Tibial nerve (tissue), 4 donors: ENCODE data around the gene RRP36. TPM values are rescaled to one million over a fixed set of nuclear protein-coding genes. Genes with fewer than 3 reads are reported as not detected.

Experiments
- DNase-seq, 2 donors: peaks; one replicate each; pipeline ENCODE4 v3.0.0-alpha.2; 2019; ENCODE audit warnings: low spot score in 2 of 2
- H3K27ac ChIP-seq, 4 donors: fragments of 200-600 bp; sonication (generic) in 3 of 4; one replicate each; pipeline ENCODE4 v1.5.1; 2017 to 2019; ENCODE audit warnings: mild to moderate bottlenecking in 1 of 4
- H3K27me3 ChIP-seq, 2 donors: fragments of 200-600 bp; sonication (generic) in 1 of 2; one replicate each; pipeline versions ENCODE4 v1.5.1 to v1.6.0; 2017 to 2019
- H3K36me3 ChIP-seq, 3 donors: fragments of 200-600 bp; sonication (generic); one replicate each; pipeline ENCODE4 v1.5.1; 2018 to 2019
- H3K4me1 ChIP-seq, 4 donors: fragments of 200-600 bp; sonication (generic) in 3 of 4; one replicate each; pipeline ENCODE4 v1.5.1; 2017 to 2019
- H3K4me3 ChIP-seq, 4 donors: fragments of 200-600 bp; sonication (generic) in 3 of 4; one replicate each; pipeline ENCODE4 v1.5.1; 2017 to 2019; ENCODE audit warnings: mild to moderate bottlenecking in 1 of 4, moderate library complexity in 1 of 4
- H3K9me3 ChIP-seq, 4 donors: fragments of 200-600 bp; sonication (generic) in 3 of 4; one replicate each; pipeline ENCODE4 v1.5.1; 2017 to 2019
- EP300 ChIP-seq, 2 donors: sonication (generic); formaldehyde crosslinking; IDR thresholded peaks; one replicate each; pipeline ENCODE4 v1.6.1; 2017; ENCODE audit warnings: antibody characterized with exemption in 2 of 2, mild to moderate bottlenecking in 1 of 2
- POLR2A ChIP-seq, 2 donors: fragments of 450-650 bp; IDR thresholded peaks; one replicate each; pipeline ENCODE4 v1.6.1; 2017; ENCODE audit warnings: antibody characterized with exemption in 2 of 2, mild to moderate bottlenecking in 2 of 2, moderate library complexity in 2 of 2
- WGBS, 2 donors: methylation state at CpG; one replicate each; pipeline ENCODE4 v1.1.5; 2018; 5-methylcytosine and 5-hydroxymethylcytosine counted together
- total RNA-seq, 4 donors: library from RNA; depleted of rRNA; stranded (reverse); fragments of >200 nt; gene quantifications; one replicate each; pipeline ENCODE4 v1.1.0, GENCODE V29; 2016
- TF ChIP-seq, protein P1 (sequence below), 5 experiments: fragments of 200-600 bp in 3 of 5; fragments of 450-650 bp in 2 of 5; sonication (generic) in 3 of 5; IDR thresholded peaks; one replicate each; pipeline ENCODE4 v1.5.1; 2016 to 2019; ENCODE audit warnings: antibody characterized with exemption in 5 of 5, mild to moderate bottlenecking in 3 of 5, moderate library complexity in 2 of 5

Gene RRP36, protein sequence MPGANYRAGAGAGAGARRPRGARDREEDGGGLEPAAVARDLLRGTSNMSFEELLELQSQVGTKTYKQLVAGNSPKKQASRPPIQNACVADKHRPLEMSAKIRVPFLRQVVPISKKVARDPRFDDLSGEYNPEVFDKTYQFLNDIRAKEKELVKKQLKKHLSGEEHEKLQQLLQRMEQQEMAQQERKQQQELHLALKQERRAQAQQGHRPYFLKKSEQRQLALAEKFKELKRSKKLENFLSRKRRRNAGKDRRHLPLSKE
- total RNA-seq: 10 to 100 TPM; 39.1 to 96.3 (median 52.8) TPM

DNA sequence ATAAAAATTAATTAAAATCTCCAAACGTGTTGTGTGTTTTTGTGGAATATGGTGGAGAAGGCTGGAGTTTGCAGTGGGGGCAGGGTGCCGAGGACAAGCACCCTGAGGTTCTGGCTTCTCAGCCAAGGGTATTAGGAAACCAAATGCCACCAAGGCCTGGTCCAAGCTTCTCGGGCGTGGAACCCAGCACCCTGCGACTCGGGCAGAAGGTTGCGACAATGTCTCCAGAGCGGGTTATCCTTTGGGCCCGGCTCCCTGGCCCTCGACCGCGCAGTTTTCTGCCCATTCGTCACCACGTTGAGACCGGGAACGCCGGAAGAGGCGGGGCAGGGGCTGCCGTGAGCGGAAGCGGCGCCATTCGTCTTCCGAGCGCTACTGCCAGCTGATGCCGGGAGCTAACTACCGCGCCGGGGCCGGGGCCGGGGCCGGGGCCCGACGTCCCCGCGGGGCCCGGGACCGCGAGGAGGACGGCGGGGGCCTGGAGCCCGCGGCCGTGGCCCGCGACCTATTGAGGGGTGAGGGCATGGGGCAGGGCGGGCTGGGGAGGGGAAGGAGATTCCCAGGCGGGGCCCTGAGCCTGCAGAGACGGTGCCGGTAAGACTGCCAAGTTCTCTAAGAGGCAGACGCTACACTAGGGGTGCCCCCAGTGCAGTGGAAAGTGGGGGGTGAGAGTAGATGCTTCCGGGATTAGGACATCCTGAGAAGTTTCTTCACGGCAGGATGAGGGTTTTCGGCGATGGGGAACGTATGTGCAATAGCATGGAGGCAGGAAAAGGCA, at the start of gene RRP36:
Gene RRP36, plus strand, starts transcription at position 354 of the 778 bp plus-strand sequence. Its CDS starts 32 bp downstream, at position 386.
- Histone ChIP-seq H3K27me3 (no peaks in the 10 kb centered on the region), H3K36me3 (peaks cover 4 to 60% (median 16%) of the 10 kb centered on the region in 3 donors), H3K9me3 (no peaks in the 10 kb centered on the region), H3K27ac (peak within 1 kb of the TSS; percentile 67 to 92 (median 86)), H3K4me1 (peaks cover 0 to 54% (median 17%) of the 10 kb centered on the region in 4 donors), H3K4me3 (peak within 1 kb of the TSS; percentile 84 to 93 (median 87))
- peak; percentile 42 to 68 for DNase-seq
- TF ChIP-seq, protein P1, sequence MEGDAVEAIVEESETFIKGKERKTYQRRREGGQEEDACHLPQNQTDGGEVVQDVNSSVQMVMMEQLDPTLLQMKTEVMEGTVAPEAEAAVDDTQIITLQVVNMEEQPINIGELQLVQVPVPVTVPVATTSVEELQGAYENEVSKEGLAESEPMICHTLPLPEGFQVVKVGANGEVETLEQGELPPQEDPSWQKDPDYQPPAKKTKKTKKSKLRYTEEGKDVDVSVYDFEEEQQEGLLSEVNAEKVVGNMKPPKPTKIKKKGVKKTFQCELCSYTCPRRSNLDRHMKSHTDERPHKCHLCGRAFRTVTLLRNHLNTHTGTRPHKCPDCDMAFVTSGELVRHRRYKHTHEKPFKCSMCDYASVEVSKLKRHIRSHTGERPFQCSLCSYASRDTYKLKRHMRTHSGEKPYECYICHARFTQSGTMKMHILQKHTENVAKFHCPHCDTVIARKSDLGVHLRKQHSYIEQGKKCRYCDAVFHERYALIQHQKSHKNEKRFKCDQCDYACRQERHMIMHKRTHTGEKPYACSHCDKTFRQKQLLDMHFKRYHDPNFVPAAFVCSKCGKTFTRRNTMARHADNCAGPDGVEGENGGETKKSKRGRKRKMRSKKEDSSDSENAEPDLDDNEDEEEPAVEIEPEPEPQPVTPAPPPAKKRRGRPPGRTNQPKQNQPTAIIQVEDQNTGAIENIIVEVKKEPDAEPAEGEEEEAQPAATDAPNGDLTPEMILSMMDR (IDR thresholded peaks at IDR 0.05): no peak
- TF ChIP-seq POLR2A (IDR thresholded peaks at IDR 0.05): peak in 1 of 2 donors; percentile 39
- TF ChIP-seq EP300 (IDR thresholded peaks at IDR 0.05): peak in 1 of 2 donors; percentile 66
- WGBS, 2 donors: 0 to 1% methylated on average over 15 to 27 of the region's 56 CpGs

DNA sequence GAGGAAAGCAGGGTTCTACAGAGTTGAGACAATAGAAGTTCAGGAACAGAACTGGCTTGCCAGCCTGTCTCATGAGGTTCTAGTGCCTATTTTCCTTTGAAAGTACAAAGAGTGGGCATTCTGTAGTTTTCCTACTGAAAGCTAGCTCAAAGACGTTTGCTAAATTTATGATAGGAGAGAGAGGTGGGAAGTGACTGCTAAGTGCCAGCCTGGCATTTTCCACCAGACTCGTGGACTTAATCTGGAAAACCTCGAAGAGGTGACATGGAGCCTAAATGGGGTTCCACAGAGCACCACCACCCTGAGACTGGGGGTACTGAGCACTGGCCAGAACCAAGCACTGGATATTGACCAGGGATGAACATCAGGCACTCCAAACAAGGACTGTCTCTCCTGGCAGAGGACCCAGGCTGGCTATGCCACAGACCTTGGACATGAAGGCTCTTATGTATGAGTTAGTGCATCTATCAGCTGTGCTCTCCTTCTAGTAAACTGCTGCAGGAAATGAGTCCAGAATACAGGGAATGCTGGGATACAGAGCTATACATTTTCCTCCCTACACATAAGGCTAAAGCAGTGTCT, 49.6 kb upstream of the RRP36 start:
- 78 to 87% methylated on average over 3 of the region's 3 CpGs for WGBS, 2 donors
- H3K4me3 ChIP-seq: no peak overlapping the region
- peaks cover 0 to 55% (median 0%) of the 10 kb centered on the region in 3 donors for H3K36me3 ChIP-seq
- TF ChIP-seq, protein P1 (IDR thresholded peaks at IDR 0.05): no peak
- TF ChIP-seq EP300 (IDR thresholded peaks at IDR 0.05) (no peak), POLR2A (IDR thresholded peaks at IDR 0.05) (no peak)
- DNase-seq: no peak
- H3K4me1 ChIP-seq: peaks cover 0 to 3% (median under 1%) of the 10 kb centered on the region in 4 donors
- no peaks in the 10 kb centered on the region for H3K27me3 ChIP-seq
- H3K9me3 ChIP-seq: no peaks in the 10 kb centered on the region
- H3K27ac ChIP-seq: no peak overlapping the region

DNA sequence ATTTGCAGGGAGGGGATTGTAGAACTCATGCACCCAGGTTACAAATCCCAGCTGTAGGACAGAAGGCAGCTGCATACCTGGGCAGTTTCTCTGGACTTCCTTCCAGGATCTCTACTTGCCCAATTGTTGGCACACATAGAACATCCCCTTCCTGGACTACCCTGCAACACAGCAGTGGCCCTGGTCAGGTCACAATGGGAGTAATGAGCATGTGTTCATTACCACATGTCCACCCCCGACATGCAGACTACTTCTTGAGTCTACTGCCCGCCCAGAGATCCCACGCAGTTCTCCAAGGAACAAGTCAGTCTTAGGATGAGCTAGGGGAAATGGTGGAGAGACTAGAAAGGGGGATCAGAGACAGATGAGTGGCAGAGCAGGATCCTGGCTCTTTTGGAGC, 47.5 kb upstream of the RRP36 start:
- no peak overlapping the region for H3K27ac ChIP-seq
- H3K36me3 ChIP-seq: peaks cover 0 to 34% (median 0%) of the 10 kb centered on the region in 3 donors
- no peak for DNase-seq
- peaks cover 0 to 20% (median 11%) of the 10 kb centered on the region in 4 donors for H3K4me1 ChIP-seq
- H3K4me3 ChIP-seq: no peak overlapping the region
- WGBS, 2 donors: 91 to 93% methylated on average over 3 of the region's 3 CpGs
- no peaks in the 10 kb centered on the region for H3K9me3 ChIP-seq
- no peak for TF ChIP-seq EP300 (IDR thresholded peaks at IDR 0.05)
- TF ChIP-seq, protein P1 (IDR thresholded peaks at IDR 0.05): no peak
- TF ChIP-seq POLR2A (IDR thresholded peaks at IDR 0.05): no peak
- no peaks in the 10 kb centered on the region for H3K27me3 ChIP-seq

DNA sequence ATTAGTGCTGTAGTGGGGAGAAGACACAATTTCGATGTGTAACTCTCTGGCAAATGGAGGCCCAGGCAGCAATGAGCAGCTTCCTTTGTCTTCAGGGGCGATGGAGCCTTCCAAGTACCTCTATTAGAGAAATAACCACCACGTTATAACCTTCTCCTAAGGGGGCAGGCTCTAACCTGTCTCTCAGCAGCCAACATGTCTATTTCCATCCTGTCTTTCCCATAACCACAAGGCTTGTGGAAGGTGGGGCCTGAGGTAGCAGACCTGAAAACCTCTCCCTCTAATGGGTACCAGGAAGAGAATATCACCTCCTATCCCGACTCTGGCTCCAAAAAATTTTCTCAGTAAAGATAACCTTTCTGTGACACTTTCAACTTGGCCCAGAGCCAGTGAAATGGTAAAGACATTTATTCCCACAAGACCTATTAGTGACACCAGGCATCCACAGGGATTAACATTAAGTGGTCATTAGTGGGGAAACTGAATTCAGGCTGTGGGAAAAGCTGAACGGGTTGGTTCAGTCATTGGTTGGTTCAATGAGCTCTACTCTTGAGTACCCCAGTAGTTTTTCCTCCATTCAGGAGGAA, 46.4 kb upstream of the RRP36 start:
- no peak overlapping the region for H3K27ac ChIP-seq
- peaks cover 0 to 27% (median 16%) of the 10 kb centered on the region in 4 donors for H3K4me1 ChIP-seq
- H3K4me3 ChIP-seq: no peak overlapping the region
- DNase-seq: no peak
- no peaks in the 10 kb centered on the region for H3K9me3 ChIP-seq
- TF ChIP-seq, protein P1 (IDR thresholded peaks at IDR 0.05): no peak
- TF ChIP-seq POLR2A (IDR thresholded peaks at IDR 0.05) (no peak), EP300 (IDR thresholded peaks at IDR 0.05) (no peak)
- peaks cover 0 to 27% (median 0%) of the 10 kb centered on the region in 3 donors for H3K36me3 ChIP-seq
- no peaks in the 10 kb centered on the region for H3K27me3 ChIP-seq
- WGBS, 2 donors: 79 to 82% methylated on average over 5 of the region's 5 CpGs
